ENCODE results near the gene POU6F2. TPM values are rescaled to one million over a fixed set of nuclear protein-coding genes. Genes with fewer than 3 reads are reported as not detected.

Gene POU6F2
- total and polyA plus RNA-seq, 9 of the 15 experiments (the other 6 are each of a cell fraction or from before 2014, with no cell fraction given) = 0.29 to 1.5 (median 0.96) TPM

- H3K4me2 ChIP-seq (ENCODE audit: insufficient read depth, low read length) = no peak overlapping the region
- 0% methylated on average over 1 of the region's 1 CpG for WGBS (ENCODE audit: insufficient coverage, low coverage, missing lambda C conversion rate)
- H3K9me3 ChIP-seq (replicated peaks; ENCODE audit: control insufficient read depth, insufficient read depth, low read depth, low read length) = no peaks in the 10 kb centered on the region
- no peak overlapping the region for H2AFZ ChIP-seq (ENCODE audit: low read depth, low read length)
- in situ Hi-C loops (cut with MboI) (no loop called here), intact Hi-C loops (cut with micrococcal nuclease) (no loop called here)
- H3K27me3 ChIP-seq (ENCODE audit: control insufficient read depth in 2 of 2, insufficient read depth in 2 of 2, low read length in 2 of 2) = peaks cover 0 to 6% of the 10 kb centered on the region in 2 experiments; a peak in 4 of 5 replicates
- no TSS peak for BruUV-seq (replicated peaks)
- no peak overlapping the region for H3K27ac ChIP-seq (ENCODE audit: extremely low read depth, low read depth, low read length)
- ChIA-PET CTCF (ENCODE audit: low intra/inter-chr PET ratio) (no interaction called here), POLR2A (interaction anchor here (1.1 kb wide), 1 partner anchor 13 kb away, joined by 3 read pairs; no protein-coding TSS in a partner anchor)
- no peaks in the 10 kb centered on the region for H3K36me3 ChIP-seq (ENCODE audit: control insufficient read depth, insufficient read depth, low read length)
- no peak for DNase-seq (ENCODE audit: extremely low read depth in 1 of 4, low spot score in 3 of 4)
- no peaks in the 10 kb centered on the region; the same call in 1 of the 2 replicates for H4K20me1 ChIP-seq (replicated peaks; ENCODE audit: control insufficient read depth, insufficient read depth, low read length)
- H3K79me2 ChIP-seq (ENCODE audit: control insufficient read depth, insufficient read depth, low read length) = no peaks in the 10 kb centered on the region
- H3K4me1 ChIP-seq (replicated peaks in 1 of 2; ENCODE audit: control insufficient read depth in 2 of 2, insufficient read depth in 2 of 2, low read length in 2 of 2) = no peaks in the 10 kb centered on the region
- FAIRE-seq = no peak
- no peak overlapping the region for H3K4me3 ChIP-seq
- no peak overlapping the region for H3K9ac ChIP-seq (ENCODE audit: insufficient read depth in 1 of 2, low read depth in 2 of 2, low read length in 2 of 2)
- H3K9me1 ChIP-seq (ENCODE audit: control insufficient read depth, insufficient read depth, low read length) = no peaks in the 10 kb centered on the region
- no peak for ATAC-seq
- TF ChIP-seq SIN3A (IDR thresholded peaks at IDR 0.05; ENCODE audit: borderline replicate concordance in 2 of 2, control insufficient read depth in 1 of 2, low read depth in 2 of 2, low read length in 2 of 2) (no peak), SOX6 (IDR thresholded peaks at IDR 0.05) (no peak), RAD21 (CRISPR knock-in tag; conservative IDR thresholded peaks at IDR 0.05 in 1 of 2, IDR thresholded peaks at IDR 0.05 in 1 of 2) (no peak), CEBPG (CRISPR knock-in tag; IDR thresholded peaks at IDR 0.05) (no peak), CEBPG (tag; conservative IDR thresholded peaks at IDR 0.05 in 1 of 2, IDR thresholded peaks at IDR 0.05 in 1 of 2) (no peak), NCOR1 (IDR thresholded peaks at IDR 0.05) (no peak), ZNF165 (CRISPR knock-in tag; IDR thresholded peaks at IDR 0.05; ENCODE audit: borderline replicate concordance) (no peak), REST (IDR thresholded peaks at IDR 0.05; ENCODE audit: borderline replicate concordance) (no peak), REST (CRISPR knock-in tag; IDR thresholded peaks at IDR 0.05; ENCODE audit: low read depth) (no peak)
Measured at GRCh38 chr7:39383136-39383535, 405.4 kb downstream of the POU6F2 start.
